IPS-18a (cell line): ENCODE measurements around the gene TEX264.

Experiments
- H3K27ac ChIP-seq: one replicate; pipeline ENCODE4 v1.5.1; 2013; ENCODE audit warnings: low read length
- H3K27me3 ChIP-seq: one replicate; pipeline ENCODE4 v1.6.1; 2013; ENCODE audit warnings: mild to moderate bottlenecking, low read length; ENCODE audit not compliant: control insufficient read depth, insufficient read depth
- H3K36me3 ChIP-seq: one replicate; pipeline ENCODE4 v1.6.1; 2013; ENCODE audit warnings: low read depth, low read length; ENCODE audit not compliant: control insufficient read depth
- H3K4me1 ChIP-seq: one replicate; pipeline ENCODE4 v1.6.1; 2013; ENCODE audit warnings: low read depth, low read length; ENCODE audit not compliant: control insufficient read depth
- H3K4me3 ChIP-seq: one replicate; pipeline ENCODE4 v1.5.1; 2013; ENCODE audit warnings: low read length
- H3K9ac ChIP-seq: one replicate; pipeline ENCODE4 v1.6.1; 2013; ENCODE audit warnings: mild to moderate bottlenecking, low read length, moderate library complexity
- H3K9me3 ChIP-seq: one replicate; pipeline ENCODE4 v1.6.1; 2013; ENCODE audit warnings: low read depth, low read length; ENCODE audit not compliant: control insufficient read depth

TEX264 gene

DNA sequence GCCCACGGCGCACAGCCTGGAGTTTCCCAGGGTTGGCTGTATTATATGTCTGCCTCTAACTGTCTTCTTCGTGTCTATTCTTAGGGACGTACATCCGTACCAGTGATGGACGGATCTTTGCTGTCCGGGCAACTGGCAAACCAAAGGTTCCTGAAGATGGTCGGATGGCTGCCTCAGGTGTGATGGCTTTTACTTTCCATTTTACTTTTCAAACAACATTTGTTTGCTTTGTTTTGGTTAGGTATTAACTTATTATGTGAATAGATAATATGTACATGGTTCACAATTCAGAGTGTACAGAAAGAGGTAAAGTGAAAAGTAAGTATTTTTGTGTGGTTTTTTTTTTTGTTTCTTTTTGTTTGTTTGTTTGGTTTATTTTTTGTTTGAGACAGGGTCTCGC is 11.1 kb upstream of the TEX264 start:
- Histone ChIP-seq H3K27me3 (no peaks in the 10 kb centered on the region), H3K9me3 (no peaks in the 10 kb centered on the region), H3K4me1 (no peaks in the 10 kb centered on the region), H3K4me3 (no peak overlapping the region), H3K9ac (no peak overlapping the region), H3K27ac (no peak overlapping the region), H3K36me3 (peaks cover 59% of the 10 kb centered on the region)

DNA sequence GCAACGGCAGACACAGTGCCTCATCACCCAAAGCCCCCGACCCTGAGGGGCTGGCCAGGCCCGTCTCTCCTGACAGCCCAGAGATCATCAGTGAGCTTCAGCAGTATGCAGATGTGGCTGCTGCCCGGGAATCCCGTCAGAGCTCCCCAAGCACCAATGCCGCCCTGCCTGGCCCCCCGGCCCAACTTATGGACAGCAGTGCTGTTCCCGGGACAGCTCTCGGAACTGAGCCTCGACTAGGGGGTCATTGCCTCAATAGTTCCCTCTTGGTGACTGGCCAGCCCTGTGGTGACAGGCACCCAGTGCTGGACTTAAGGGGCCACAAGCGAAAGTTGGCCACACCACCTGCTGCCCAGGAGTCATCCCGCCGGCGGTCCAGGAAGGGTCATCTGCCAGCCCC is 8.6 kb upstream of the TEX264 start:
- no peaks in the 10 kb centered on the region for H3K27me3 ChIP-seq
- H3K9me3 ChIP-seq, result no peaks in the 10 kb centered on the region
- no peak overlapping the region for H3K9ac ChIP-seq
- H3K4me1 ChIP-seq, result no peaks in the 10 kb centered on the region
- no peak overlapping the region for H3K27ac ChIP-seq
- H3K4me3 ChIP-seq, result no peak overlapping the region
- H3K36me3 ChIP-seq, result peaks cover 46% of the 10 kb centered on the region

DNA sequence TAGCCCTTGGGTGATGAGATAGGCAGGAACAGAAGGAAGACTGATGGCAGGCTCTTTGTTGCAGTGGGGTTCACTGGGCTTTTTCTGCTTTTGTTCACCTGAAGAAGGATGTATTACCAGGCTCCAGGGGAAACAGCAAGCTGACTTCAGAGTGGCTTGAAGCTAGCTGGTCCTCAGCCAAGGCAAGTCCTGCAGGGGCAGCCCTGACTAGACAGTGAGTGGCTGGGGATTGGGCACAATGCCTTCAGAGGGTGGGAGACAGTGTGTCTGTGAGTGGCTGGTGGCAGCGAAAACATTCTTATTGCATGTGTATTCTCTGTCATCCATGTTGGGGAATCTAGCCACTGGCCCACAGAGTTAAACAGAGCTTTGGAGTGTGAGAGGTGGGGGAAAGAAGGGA is 2.3 kb upstream of the TEX264 start:
- peaks cover 15% of the 10 kb centered on the region for H3K4me1 ChIP-seq

DNA sequence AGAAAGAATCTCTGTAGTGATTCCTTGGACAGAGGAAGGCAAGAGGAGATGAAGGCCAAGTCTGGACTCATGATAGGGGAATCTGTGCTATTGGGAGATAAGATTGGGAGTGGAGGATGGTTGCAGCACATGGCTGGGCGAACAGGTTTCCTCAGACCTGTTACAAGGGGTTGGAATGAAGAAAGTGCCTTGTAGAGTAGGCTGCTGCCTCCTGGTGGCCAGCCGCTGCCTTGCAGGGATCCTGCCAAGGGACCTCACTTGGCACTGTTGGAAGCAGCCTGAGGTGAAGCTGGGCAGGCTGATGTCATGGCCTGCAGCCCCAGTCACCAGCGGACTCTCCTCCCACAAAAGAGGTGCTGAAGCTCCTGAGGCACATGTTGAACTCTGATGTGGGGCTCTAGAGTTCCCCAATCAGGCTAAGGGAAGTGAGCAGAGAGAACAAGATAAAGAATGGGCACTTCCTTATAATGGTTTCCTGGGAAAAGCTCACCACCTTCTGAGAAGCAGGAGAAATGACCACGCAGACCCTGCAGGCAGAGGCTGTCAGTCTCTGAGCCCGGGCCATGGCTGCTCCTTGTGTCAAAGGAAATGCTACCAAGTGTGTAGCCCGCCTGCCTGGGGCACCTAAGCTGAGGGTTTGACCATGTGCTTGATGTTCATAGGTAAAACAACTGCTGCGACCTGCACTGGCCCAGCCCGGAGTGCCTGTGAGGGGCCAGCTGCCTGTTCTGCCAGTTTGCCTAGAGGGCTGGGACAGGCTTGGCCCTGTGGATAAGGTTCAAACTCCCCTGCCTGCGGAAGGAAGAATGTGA is 1.6 kb upstream of the TEX264 start:
- peaks cover 15% of the 10 kb centered on the region for H3K4me1 ChIP-seq
- peaks cover 16% of the 10 kb centered on the region for H3K27me3 ChIP-seq
- no peak overlapping the region for H3K27ac ChIP-seq
- no peak overlapping the region for H3K4me3 ChIP-seq
- H3K36me3 ChIP-seq, result no peaks in the 10 kb centered on the region
- H3K9me3 ChIP-seq, result no peaks in the 10 kb centered on the region
- H3K9ac ChIP-seq, result no peak overlapping the region

More for the DNA sequence above, 2.3 kb upstream of the TEX264 start:
- Histone ChIP-seq H3K27ac (no peak overlapping the region), H3K9me3 (no peaks in the 10 kb centered on the region), H3K9ac (no peak overlapping the region), H3K27me3 (peaks cover 16% of the 10 kb centered on the region), H3K4me3 (no peak overlapping the region), H3K36me3 (peaks cover under 1% of the 10 kb centered on the region)

DNA sequence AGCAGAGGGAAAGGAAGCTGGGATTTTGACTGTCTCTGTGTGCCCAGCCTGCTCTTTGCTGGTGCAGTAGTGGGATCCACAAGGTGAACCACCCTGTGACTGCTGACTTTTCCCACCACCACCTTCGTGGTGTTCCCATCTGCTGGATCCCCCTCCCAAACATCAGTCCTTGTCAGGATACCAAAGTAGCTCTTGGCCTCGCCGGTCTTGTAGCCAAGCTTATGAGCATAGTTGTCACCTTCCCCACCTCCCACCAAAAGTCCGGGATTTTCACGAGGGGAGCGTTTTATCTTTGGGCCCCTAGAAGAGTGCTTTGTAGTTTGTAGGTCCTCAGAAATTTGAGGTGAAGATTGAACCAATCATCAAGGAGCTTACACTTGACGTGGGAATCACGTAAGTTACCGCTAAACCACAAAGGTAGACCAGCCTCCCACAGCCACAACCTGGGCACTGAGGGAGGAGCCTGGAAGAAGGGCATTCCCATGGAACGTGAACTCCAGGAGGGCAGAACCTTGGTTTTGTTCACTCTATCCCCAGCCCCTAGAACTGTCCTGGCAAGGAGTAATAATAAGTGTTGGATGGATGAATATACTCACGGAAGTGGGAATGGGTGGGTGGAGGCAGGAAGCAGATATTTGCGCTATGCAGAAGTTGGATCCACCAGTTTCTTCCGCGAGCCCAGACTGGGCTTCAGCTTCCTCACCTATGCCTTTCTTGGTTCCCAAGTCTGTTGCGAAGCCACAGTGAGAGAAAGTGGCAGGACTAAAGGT is 814 bp upstream of the TEX264 start:
- peak overlapping the region; percentile 68 for H3K4me3 ChIP-seq
- H3K27ac ChIP-seq, result no peak overlapping the region
- H3K9me3 ChIP-seq, result no peaks in the 10 kb centered on the region
- H3K27me3 ChIP-seq, result peaks cover 16% of the 10 kb centered on the region
- H3K9ac ChIP-seq, result peak overlapping the region; percentile 64
- no peaks in the 10 kb centered on the region for H3K36me3 ChIP-seq
- peaks cover 15% of the 10 kb centered on the region for H3K4me1 ChIP-seq

DNA sequence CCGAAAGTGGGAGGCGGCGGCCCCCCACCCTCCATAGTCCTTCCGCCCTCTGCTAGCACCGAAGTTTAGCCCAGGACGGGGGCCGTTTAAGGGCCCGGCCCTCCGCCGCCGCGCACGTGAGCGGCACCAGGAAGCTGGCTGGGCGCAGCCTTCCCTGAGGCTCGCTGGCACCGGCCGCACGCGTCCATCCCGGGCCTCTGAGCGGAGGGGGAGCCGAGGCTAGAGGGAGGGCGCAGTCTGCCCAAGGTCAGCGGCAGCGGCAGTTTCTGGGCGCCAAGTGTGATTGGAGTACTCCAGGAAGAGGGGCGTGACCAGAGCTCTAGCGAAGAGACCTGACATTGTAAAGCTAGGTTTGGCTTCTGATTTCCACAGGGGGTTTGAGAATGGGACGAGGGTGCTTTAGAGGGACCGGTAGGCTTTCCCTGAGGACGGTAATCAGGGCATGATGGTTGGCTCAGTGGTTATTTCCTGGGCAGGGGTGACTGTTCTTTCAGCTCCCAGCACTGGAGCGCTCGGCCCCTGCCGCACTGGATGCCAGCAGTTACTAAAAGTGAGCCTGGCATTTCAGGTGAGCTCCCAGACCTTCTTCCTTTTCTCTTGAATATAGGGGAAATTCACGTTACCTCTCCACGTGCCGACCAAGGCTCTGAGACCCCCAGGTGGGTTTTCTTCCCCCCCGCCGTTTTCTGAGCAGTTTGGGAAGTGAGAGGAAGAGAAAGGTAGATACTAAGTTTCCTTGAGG is 853 bp downstream of the TEX264 start:
- Histone ChIP-seq H3K27me3 (peaks cover 16% of the 10 kb centered on the region), H3K36me3 (no peaks in the 10 kb centered on the region), H3K27ac (no peak overlapping the region), H3K9ac (peak overlapping the region; percentile 64), H3K4me1 (peaks cover 15% of the 10 kb centered on the region), H3K4me3 (peak overlapping the region; percentile 68), H3K9me3 (no peaks in the 10 kb centered on the region)

DNA sequence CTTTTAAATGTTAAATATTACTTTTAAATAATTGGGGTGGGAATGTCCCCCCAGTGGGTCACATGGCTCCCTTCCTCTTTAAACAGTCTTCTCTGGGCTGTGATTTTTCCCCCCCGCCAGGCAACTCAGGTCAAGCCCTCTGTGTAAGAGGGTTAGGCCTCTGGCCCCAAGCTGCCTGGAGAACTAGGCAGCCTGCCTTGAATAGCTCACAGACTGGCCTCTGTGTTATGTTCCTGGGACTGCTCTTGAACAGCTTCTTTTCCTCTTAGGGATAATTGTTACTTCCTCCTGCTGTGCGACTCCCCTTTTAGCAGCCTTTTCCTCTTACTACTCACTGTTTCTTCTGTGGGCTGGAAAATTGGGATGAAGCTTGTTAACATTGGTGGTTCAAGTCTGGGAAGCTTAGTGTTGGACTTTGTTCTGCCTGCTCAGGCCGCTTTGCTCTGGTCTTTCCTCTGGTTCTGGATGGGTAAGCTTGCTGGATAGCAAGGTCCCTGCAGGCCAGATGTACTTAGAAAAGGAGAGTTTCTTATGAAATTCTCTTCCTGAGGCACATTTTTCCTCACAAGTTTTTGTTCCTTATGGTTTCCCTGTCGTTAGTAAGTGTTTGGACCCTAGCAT is 2.2 kb downstream of the TEX264 start:
- H3K4me3 ChIP-seq, result no peak overlapping the region
- no peaks in the 10 kb centered on the region for H3K9me3 ChIP-seq
- no peak overlapping the region for H3K27ac ChIP-seq
- H3K27me3 ChIP-seq, result peaks cover 16% of the 10 kb centered on the region
- no peaks in the 10 kb centered on the region for H3K36me3 ChIP-seq
- H3K4me1 ChIP-seq, result peaks cover 15% of the 10 kb centered on the region
- H3K9ac ChIP-seq, result no peak overlapping the region

DNA sequence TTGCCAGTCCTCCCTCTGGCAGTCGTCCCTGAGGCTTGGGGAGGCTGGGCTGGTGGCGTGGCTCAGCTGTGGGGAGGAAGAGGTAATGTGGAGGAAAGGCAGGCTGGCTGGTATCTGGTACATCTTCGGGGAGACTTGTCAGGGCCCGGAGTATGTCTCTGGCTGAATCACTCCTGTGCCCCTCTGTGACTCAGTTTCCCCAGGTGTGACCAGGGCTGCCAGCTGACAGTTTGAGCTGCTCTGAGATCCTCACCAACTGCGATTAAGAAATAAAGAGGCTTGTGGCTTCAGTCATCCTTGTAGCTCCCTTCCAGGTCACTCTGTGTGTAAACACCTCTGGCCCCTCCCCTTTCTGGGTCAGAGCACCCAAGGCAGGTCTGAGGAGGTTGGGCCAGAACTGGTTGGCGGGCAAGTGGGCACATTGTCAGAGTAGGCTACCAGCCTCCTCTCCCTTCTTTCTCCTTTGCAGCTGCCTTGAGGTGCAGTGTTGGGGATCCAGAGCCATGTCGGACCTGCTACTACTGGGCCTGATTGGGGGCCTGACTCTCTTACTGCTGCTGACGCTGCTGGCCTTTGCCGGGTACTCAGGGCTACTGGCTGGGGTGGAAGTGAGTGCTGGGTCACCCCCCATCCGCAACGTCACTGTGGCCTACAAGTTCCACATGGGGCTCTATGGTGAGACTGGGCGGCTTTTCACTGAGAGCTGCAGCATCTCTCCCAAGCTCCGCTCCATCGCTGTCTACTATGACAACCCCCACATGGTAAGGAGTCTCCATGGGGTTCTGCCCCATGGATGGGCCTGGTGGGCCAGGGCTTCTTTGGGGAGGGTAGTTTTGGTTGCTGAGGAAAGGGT is 3.0 kb downstream of the TEX264 start:
- Histone ChIP-seq H3K27ac (no peak overlapping the region), H3K4me3 (no peak overlapping the region), H3K36me3 (no peaks in the 10 kb centered on the region), H3K4me1 (peaks cover 10% of the 10 kb centered on the region), H3K9me3 (no peaks in the 10 kb centered on the region), H3K9ac (no peak overlapping the region), H3K27me3 (peaks cover 16% of the 10 kb centered on the region)

DNA sequence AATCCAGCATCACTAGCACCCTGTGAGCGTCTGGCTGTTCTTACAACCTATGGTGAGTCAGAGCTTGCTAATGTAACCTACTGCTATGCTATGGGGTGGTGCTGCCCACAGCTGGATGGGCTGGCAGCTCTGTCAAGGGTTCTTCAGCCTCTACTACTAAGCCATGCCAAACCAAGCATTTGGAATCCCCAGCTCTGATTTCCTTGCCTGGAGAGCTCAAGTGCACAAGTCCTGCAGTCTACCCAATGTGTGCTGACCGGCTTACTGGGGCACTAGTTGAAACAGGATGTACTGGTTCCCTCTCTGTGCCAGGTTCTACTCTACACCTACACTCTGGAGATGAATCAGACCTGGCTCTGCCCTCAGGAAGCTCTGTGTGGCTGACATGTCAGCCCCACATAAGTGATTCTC is 4.2 kb downstream of the TEX264 start:
- no peak overlapping the region for H3K27ac ChIP-seq
- H3K9ac ChIP-seq, result no peak overlapping the region
- no peaks in the 10 kb centered on the region for H3K9me3 ChIP-seq
- H3K36me3 ChIP-seq, result no peaks in the 10 kb centered on the region
- no peak overlapping the region for H3K4me3 ChIP-seq
- peaks cover 12% of the 10 kb centered on the region for H3K27me3 ChIP-seq
- H3K4me1 ChIP-seq, result peaks cover 8% of the 10 kb centered on the region

DNA sequence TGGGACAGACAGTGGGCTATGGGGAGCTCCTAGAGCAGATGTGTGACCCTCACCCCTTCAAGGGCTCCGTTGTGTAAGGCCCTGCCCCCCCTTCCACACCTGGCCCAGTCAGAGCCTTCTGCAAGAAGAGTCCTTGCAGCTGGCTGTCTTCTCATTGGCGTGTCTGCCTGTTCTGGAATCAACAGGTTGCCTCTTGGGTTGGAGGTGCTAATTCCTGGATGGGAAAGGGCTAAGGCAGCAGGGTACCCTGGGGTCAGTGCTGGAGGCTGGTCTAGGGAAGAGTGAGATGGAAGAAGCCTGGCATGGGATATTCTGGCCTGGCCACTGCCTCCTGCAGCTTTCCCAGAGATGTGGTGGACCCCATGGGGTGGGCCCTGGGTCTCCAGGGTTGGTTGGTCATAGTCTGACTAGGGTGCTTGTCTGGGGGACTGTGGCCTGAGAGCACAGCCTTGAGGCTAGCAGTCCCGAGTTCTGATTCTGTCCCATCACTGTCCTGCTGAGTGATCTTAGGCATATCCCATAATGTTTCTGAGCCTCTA is 5.1 kb downstream of the TEX264 start:
- Histone ChIP-seq H3K9me3 (no peaks in the 10 kb centered on the region), H3K27me3 (peaks cover 7% of the 10 kb centered on the region), H3K4me3 (no peak overlapping the region), H3K27ac (no peak overlapping the region), H3K9ac (no peak overlapping the region), H3K4me1 (peaks cover 8% of the 10 kb centered on the region), H3K36me3 (no peaks in the 10 kb centered on the region)
